ENCODE results near the gene ITCH. TPM values are rescaled to one million over a fixed set of nuclear protein-coding genes. Genes with fewer than 3 reads are reported as not detected.

The ITCH gene
- total RNA-seq, 1 experiment from 2014 or later, result 78.8 TPM

DNA sequence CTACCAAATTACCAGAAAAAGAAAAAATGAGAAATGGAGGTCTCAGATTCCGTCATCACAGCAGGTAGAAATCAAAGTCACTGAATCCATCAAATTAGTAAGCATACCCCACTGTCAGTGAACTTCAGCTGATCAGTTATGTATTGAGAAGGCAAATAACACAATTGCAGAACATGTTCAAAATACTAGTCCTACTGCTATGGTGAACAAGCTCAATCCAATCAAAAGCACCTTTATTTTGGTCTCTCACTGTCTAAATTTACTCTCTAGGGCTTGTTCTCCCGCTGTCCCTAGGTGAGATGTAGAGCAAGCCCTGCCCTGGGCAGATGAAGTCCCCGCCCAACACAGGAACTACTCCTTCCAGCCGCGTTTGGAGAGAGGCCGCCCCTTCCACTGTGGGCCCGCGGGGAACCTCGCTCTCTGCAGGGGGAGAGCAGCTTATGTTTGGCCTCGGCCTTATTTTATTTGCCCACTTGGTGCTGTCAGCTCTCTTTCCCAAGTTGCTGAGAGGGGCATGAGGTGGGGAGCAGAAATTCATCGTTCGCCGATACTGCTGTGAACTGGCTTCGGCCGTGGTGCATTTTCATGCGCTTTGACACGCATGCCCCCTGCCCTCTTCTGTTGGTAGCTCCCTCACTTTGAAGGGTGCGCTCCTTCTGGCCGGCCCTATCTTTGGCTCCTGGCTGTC, 181.2 kb downstream of the ITCH start:
- ATAC-seq (no peak), DNase-seq (ENCODE audit: low read depth, low spot score) (no peak)
- no peaks in the 10 kb centered on the region for H4K20me1 ChIP-seq (ENCODE audit: insufficient read depth)
- no peaks in the 10 kb centered on the region for H3K79me2 ChIP-seq (ENCODE audit: insufficient read depth, low read length)
- RAD21 ChIA-PET (ENCODE audit: low non-redundant PET in 1 of 2, low total read pairs in 2 of 2, uncharacterized antibody in 2 of 2, unreplicated experiment in 2 of 2), result interaction anchor here in 1 of 2 experiments (0.7 kb wide), 1 partner anchor 160 kb away, joined by 3 read pairs; the partner anchor contains the start of gene TP53INP2
- H3K27ac ChIP-seq (ENCODE audit: low read depth, low read length), result no peak overlapping the region
- CTCF ChIA-PET, result interaction anchor here (1.0 kb wide), 1 partner anchor 232 kb away, joined by 3 read pairs; no protein-coding TSS in a partner anchor
- POLR2A ChIA-PET, result no interaction called here
- no peak overlapping the region for H2AFZ ChIP-seq (ENCODE audit: low read depth, low read length, poor library complexity, severe bottlenecking)
- no TSS peak for BruUV-seq (replicated peaks)
- peaks cover 0 to 3% of the 10 kb centered on the region in 2 experiments; a peak in 1 of 4 replicates for H3K4me1 ChIP-seq (ENCODE audit: control insufficient read depth in 1 of 2, insufficient read depth in 2 of 2, low read length in 2 of 2)
- TF ChIP-seq EZH2 (IDR thresholded peaks at IDR 0.05) (no peak), CEBPB (IDR thresholded peaks at IDR 0.05; ENCODE audit: low read depth) (no peak), ELF1 (IDR thresholded peaks at IDR 0.05; ENCODE audit: borderline replicate concordance, low read depth) (no peak), JUND (IDR thresholded peaks at IDR 0.05) (no peak), FOSL1 (IDR thresholded peaks at IDR 0.05; ENCODE audit: low read depth) (no peak), TCF7L2 (IDR thresholded peaks at IDR 0.05; ENCODE audit: borderline replicate concordance, extremely low read depth, insufficient read depth, insufficient read length) (no peak), POLR2AphosphoS5 (IDR thresholded peaks at IDR 0.05; ENCODE audit: low read depth, low read length) (no peak), EGR1 (IDR thresholded peaks at IDR 0.05; ENCODE audit: low read depth) (no peak), EZH2phosphoT487 (IDR thresholded peaks at IDR 0.05; ENCODE audit: borderline replicate concordance) (no peak), ZFX (IDR thresholded peaks at IDR 0.05) (no peak)
- TF ChIP-seq, protein P1, sequence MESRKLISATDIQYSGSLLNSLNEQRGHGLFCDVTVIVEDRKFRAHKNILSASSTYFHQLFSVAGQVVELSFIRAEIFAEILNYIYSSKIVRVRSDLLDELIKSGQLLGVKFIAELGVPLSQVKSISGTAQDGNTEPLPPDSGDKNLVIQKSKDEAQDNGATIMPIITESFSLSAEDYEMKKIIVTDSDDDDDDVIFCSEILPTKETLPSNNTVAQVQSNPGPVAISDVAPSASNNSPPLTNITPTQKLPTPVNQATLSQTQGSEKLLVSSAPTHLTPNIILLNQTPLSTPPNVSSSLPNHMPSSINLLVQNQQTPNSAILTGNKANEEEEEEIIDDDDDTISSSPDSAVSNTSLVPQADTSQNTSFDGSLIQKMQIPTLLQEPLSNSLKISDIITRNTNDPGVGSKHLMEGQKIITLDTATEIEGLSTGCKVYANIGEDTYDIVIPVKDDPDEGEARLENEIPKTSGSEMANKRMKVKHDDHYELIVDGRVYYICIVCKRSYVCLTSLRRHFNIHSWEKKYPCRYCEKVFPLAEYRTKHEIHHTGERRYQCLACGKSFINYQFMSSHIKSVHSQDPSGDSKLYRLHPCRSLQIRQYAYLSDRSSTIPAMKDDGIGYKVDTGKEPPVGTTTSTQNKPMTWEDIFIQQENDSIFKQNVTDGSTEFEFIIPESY (IDR thresholded peaks at IDR 0.05; ENCODE audit: extremely low read depth, insufficient replicate concordance, low read length), result no peak
- TF ChIP-seq, protein P2, sequence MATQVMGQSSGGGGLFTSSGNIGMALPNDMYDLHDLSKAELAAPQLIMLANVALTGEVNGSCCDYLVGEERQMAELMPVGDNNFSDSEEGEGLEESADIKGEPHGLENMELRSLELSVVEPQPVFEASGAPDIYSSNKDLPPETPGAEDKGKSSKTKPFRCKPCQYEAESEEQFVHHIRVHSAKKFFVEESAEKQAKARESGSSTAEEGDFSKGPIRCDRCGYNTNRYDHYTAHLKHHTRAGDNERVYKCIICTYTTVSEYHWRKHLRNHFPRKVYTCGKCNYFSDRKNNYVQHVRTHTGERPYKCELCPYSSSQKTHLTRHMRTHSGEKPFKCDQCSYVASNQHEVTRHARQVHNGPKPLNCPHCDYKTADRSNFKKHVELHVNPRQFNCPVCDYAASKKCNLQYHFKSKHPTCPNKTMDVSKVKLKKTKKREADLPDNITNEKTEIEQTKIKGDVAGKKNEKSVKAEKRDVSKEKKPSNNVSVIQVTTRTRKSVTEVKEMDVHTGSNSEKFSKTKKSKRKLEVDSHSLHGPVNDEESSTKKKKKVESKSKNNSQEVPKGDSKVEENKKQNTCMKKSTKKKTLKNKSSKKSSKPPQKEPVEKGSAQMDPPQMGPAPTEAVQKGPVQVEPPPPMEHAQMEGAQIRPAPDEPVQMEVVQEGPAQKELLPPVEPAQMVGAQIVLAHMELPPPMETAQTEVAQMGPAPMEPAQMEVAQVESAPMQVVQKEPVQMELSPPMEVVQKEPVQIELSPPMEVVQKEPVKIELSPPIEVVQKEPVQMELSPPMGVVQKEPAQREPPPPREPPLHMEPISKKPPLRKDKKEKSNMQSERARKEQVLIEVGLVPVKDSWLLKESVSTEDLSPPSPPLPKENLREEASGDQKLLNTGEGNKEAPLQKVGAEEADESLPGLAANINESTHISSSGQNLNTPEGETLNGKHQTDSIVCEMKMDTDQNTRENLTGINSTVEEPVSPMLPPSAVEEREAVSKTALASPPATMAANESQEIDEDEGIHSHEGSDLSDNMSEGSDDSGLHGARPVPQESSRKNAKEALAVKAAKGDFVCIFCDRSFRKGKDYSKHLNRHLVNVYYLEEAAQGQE (IDR thresholded peaks at IDR 0.05; ENCODE audit: low read depth), result no peak
- H3K9me2 ChIP-seq (ENCODE audit: insufficient read depth), result no peaks in the 10 kb centered on the region
- no peak overlapping the region for H3K9ac ChIP-seq (ENCODE audit: low read length)
- no peak overlapping the region for H3K4me2 ChIP-seq (ENCODE audit: low read length)
- intact Hi-C loops (cut with micrococcal nuclease), result no loop called here
- H3K36me3 ChIP-seq (ENCODE audit: control insufficient read depth in 1 of 2, insufficient read depth in 2 of 2, low read length in 2 of 2), result peaks cover 13 to 14% of the 10 kb centered on the region in 2 experiments; a peak in 3 of 4 replicates
- no peaks in the 10 kb centered on the region for H3K27me3 ChIP-seq (ENCODE audit: insufficient read depth, low read length)
- H3K4me3 ChIP-seq (replicated peaks in 1 of 2; ENCODE audit: low read depth in 1 of 2, low read length in 2 of 2), result no peak overlapping the region
- no peaks in the 10 kb centered on the region for H3K9me3 ChIP-seq (ENCODE audit: control insufficient read depth in 1 of 2, insufficient read depth in 1 of 2, low read depth in 1 of 2, low read length in 2 of 2)
